Cardiac muscle cell (in vitro differentiated cells and primary cell): ENCODE measurements around the gene PPP1R9A. TPM values are rescaled to one million over a fixed set of nuclear protein-coding genes. Genes with fewer than 3 reads are reported as not detected.

Experiments used
- DNase-seq, 2 donors: peaks; one replicate each; pipeline versions ENCODE4 v3.0.0 to v3.0.0-alpha.2; 2010 to 2017; ENCODE audit warnings: low read depth in 1 of 2, low spot score in 1 of 2
- H3K27ac ChIP-seq: fragments of 200-600 bp; sonication (generic); 2 replicates; pipeline ENCODE4 v1.5.1; 2016
- H3K27me3 ChIP-seq: fragments of 200-600 bp; sonication (generic); 2 replicates; pipeline ENCODE4 v1.6.0; 2016; ENCODE audit warnings: control low read depth
- H3K36me3 ChIP-seq: fragments of 200-600 bp; sonication (generic); 2 replicates; pipeline ENCODE4 v1.5.1; 2016; ENCODE audit warnings: control low read depth
- H3K4me1 ChIP-seq: fragments of 200-600 bp; sonication (generic); 2 replicates; pipeline ENCODE4 v1.8.1; 2017; ENCODE audit warnings: low read depth, mild to moderate bottlenecking, mixed run types
- H3K4me3 ChIP-seq: fragments of 200-600 bp; sonication (generic); 2 replicates; pipeline ENCODE4 v1.5.1; 2016; ENCODE audit warnings: mild to moderate bottlenecking
- H3K9me3 ChIP-seq: fragments of 200-600 bp; sonication (generic); 2 replicates; pipeline ENCODE4 v1.5.1; 2017; ENCODE audit warnings: low read depth, mild to moderate bottlenecking, control low read depth
- polyA plus RNA-seq: library from polyadenylated mRNA; unstranded; fragments of >200 nt; fragmentation: Nextera tagmentation; extraction: Ambion mirVana; gene quantifications from 2 replicates; pipeline ENCODE4 v1.2.1, GENCODE V29; 2016
- total RNA-seq: library from RNA; depleted of rRNA; stranded (reverse); fragments of >200 nt; gene quantifications from 2 replicates; pipeline ENCODE4 v1.2.3, GENCODE V29; 2016
- TF ChIP-seq, protein P1 (sequence below): IDR thresholded peaks from 2 replicates; pipeline ENCODE4 v1.5.1; 2012; ENCODE audit warnings: low read depth, mild to moderate bottlenecking, low read length

Gene PPP1R9A
- total and polyA plus RNA-seq, 2 experiments from 2014 or later = 21.4 to 41.5 TPM

DNA sequence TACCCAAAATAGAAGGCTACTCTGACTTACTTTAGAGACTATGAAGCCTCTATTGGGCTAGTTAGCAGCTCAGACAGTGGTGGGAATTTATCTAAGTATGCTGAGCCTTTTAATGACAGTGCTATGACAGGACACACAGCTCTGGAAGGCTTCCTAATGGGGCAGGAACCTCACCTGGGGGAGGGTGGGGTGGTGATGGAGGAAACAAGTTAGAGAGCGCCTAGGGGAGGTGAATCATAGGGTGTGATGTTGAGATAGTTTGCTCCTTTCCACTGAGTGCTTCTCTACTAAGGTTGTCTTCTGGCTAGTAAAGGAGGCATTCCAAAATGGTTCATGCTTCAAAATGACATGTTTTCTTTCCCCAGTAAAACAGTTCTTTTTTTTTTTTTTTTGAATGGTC is 42.1 kb downstream of the PPP1R9A start:
- H3K4me1 ChIP-seq = no peaks in the 10 kb centered on the region
- TF ChIP-seq, protein P1, sequence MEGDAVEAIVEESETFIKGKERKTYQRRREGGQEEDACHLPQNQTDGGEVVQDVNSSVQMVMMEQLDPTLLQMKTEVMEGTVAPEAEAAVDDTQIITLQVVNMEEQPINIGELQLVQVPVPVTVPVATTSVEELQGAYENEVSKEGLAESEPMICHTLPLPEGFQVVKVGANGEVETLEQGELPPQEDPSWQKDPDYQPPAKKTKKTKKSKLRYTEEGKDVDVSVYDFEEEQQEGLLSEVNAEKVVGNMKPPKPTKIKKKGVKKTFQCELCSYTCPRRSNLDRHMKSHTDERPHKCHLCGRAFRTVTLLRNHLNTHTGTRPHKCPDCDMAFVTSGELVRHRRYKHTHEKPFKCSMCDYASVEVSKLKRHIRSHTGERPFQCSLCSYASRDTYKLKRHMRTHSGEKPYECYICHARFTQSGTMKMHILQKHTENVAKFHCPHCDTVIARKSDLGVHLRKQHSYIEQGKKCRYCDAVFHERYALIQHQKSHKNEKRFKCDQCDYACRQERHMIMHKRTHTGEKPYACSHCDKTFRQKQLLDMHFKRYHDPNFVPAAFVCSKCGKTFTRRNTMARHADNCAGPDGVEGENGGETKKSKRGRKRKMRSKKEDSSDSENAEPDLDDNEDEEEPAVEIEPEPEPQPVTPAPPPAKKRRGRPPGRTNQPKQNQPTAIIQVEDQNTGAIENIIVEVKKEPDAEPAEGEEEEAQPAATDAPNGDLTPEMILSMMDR = no peak
- no peak for DNase-seq
- no peaks in the 10 kb centered on the region for H3K9me3 ChIP-seq
- H3K4me3 ChIP-seq = no peak overlapping the region
- no peaks in the 10 kb centered on the region for H3K36me3 ChIP-seq
- no peaks in the 10 kb centered on the region for H3K27me3 ChIP-seq
- H3K27ac ChIP-seq = no peak overlapping the region

DNA sequence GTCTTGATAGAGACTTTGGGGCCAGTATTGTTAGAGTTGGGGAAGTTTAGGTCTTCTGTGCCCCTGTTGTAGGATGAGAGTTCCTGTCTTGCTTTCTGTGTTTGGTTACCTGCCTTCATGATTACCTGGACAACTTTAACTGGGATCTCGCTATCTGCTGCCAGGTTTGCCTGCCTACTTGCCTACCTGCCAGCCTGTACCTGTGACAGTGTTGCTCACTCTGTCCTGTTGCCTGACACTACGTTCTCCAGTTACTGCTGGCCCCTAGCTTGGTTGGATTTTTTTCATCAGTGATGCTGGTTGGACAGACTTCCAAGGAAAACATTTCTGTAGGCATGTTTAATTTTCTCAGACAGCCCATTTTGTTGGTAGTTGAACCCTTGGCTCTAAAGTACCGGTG is 48.4 kb downstream of the PPP1R9A start:
- Histone ChIP-seq H3K4me1 (peaks cover 10% of the 10 kb centered on the region), H3K36me3 (no peaks in the 10 kb centered on the region), H3K4me3 (no peak overlapping the region)

DNA sequence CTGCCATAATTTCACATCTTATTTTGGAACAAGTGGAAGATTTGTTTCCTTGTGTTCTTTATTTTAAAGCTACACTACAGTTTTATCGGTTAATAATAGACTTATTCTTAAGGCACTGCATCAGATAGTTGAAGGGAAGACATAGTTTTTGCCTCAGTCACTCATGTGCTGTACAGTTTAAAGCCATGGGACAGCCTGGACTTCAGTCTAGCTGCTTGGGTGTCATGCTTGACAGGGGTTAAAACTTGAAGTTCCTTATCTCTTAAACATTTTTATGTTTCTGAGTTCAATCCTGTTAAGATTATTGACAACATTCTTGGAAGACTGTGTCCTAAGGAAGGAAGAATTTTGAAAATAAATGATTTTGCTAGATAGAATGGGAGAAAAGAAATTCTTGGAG is 49.7 kb downstream of the PPP1R9A start:
- H3K4me1 ChIP-seq = peaks cover 10% of the 10 kb centered on the region
- no peak overlapping the region for H3K4me3 ChIP-seq
- no peaks in the 10 kb centered on the region for H3K36me3 ChIP-seq
- H3K9me3 ChIP-seq = no peaks in the 10 kb centered on the region
- TF ChIP-seq, protein P1 = no peak
- H3K27me3 ChIP-seq = no peaks in the 10 kb centered on the region
- H3K27ac ChIP-seq = no peak overlapping the region
- no peak for DNase-seq

More for the DNA sequence above, 48.4 kb downstream of the PPP1R9A start:
- no peak for DNase-seq
- TF ChIP-seq, protein P1 = no peak
- no peak overlapping the region for H3K27ac ChIP-seq
- no peaks in the 10 kb centered on the region for H3K27me3 ChIP-seq
- H3K9me3 ChIP-seq = no peaks in the 10 kb centered on the region

DNA sequence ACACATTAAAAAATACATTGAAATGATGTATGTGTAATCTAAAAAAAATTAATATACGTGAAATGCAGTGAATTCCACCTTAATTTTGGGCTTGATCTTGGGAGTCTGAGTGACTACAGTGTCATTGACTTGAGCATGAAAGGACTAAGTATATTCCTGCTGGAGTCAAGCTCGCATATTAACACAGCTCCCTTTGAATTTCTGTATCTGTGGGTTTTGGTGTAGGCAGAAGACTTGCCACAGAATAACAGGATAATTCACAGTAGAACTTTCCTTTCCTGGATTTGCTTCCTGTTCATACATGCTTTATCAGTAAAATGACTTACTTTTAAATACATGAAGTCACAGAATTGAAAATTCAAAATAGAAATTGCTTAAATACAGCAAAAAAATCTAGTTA is 55.3 kb downstream of the PPP1R9A start:
- H3K4me1 ChIP-seq = peaks cover 2% of the 10 kb centered on the region
- H3K27ac ChIP-seq = no peak overlapping the region
- H3K9me3 ChIP-seq = no peaks in the 10 kb centered on the region
- H3K36me3 ChIP-seq = no peaks in the 10 kb centered on the region
- H3K4me3 ChIP-seq = no peak overlapping the region
- no peaks in the 10 kb centered on the region for H3K27me3 ChIP-seq
- TF ChIP-seq, protein P1 = no peak
- no peak for DNase-seq

DNA sequence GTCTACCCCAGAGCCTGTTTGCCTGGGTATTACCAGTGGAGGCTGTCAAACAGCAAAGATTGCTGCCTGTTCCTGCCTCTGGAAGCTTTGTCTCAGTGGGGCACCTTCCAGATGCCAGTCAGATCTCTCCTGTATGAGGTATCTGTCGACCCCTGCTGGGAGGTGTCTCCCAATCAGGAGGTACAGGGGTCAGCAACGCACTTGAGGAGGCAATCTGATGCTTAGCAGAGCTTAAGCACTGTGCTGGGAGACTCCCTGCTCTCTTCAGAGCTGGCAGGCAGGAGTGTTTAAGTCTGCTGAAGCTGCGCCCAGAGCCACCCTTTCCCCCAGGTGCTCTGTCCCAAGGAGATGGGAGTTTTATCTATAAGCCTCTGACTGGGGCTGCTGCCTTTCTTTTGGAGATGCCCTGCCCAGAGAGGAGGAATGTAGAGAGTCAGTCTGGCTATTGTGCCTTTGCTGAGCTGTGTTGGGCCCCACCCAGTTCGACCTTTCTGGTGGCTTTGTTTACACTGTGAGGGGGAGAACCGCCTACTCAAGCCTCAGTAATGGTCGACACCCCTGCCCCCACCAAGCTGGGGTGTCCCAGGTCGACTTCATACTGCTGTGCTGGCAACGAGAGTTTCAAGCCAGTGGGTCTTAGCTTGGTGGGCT is 62.2 kb downstream of the PPP1R9A start:
- TF ChIP-seq, protein P1 = no peak
- H3K27me3 ChIP-seq = no peaks in the 10 kb centered on the region
- no peaks in the 10 kb centered on the region for H3K9me3 ChIP-seq
- no peak overlapping the region for H3K4me3 ChIP-seq
- peaks cover 8% of the 10 kb centered on the region for H3K4me1 ChIP-seq
- H3K36me3 ChIP-seq = no peaks in the 10 kb centered on the region
- peak in 1 of 2 donors; percentile 2 for DNase-seq
- no peak overlapping the region for H3K27ac ChIP-seq
